Ascending aorta (tissue), 2 donors: ENCODE results near the gene ZKSCAN1. TPM values are rescaled to one million over a fixed set of nuclear protein-coding genes. Genes with fewer than 3 reads are reported as not detected.

ENCODE experiments used
- DNase-seq, 2 donors: peaks; one replicate each; pipeline ENCODE4 v3.0.0-alpha.2; 2019; ENCODE audit warnings: low spot score in 2 of 2
- H3K27ac ChIP-seq, 2 donors: fragments of 200-600 bp; sonication (generic); one replicate each; pipeline ENCODE4 v1.5.1; 2016 to 2017; ENCODE audit warnings: mild to moderate bottlenecking in 1 of 2
- H3K27me3 ChIP-seq: fragments of 200-600 bp; sonication (generic); one replicate; pipeline ENCODE4 v1.5.1; 2017
- H3K36me3 ChIP-seq, 2 donors: fragments of 200-600 bp; sonication (generic); one replicate each; pipeline ENCODE4 v1.5.1; 2016
- H3K4me1 ChIP-seq, 2 donors: fragments of 200-600 bp; sonication (generic); one replicate each; pipeline ENCODE4 v1.5.1; 2016 to 2017; ENCODE audit warnings: mild to moderate bottlenecking in 1 of 2
- H3K4me3 ChIP-seq, 2 donors: fragments of 200-600 bp; sonication (generic); one replicate each; pipeline ENCODE4 v1.5.1; 2016 to 2017; ENCODE audit warnings: mild to moderate bottlenecking in 1 of 2
- H3K9me3 ChIP-seq, 2 donors: fragments of 200-600 bp; sonication (generic); one replicate each; pipeline ENCODE4 v1.5.1; 2016
- intact Hi-C: fragments of 100-400 bp; cut with DNase I; formaldehyde crosslinking; loops from one replicate; pipeline ENCODE4 v1.15.1; 2023
- total RNA-seq: library from RNA; depleted of rRNA; stranded (reverse); fragments of >200 nt; gene quantifications from one replicate; pipeline ENCODE4 v1.1.0, GENCODE V29; 2016
- TF ChIP-seq, protein P1 (sequence below), 3 experiments: fragments of 200-600 bp in 2 of 3; fragments of 450-650 bp in 1 of 3; sonication (generic) in 2 of 3; IDR thresholded peaks; one replicate each; pipeline ENCODE4 v1.5.1; 2016 to 2019; ENCODE audit warnings: antibody characterized with exemption in 3 of 3, mild to moderate bottlenecking in 1 of 3, moderate library complexity in 1 of 3

The ZKSCAN1 gene
- total RNA-seq, 1 donor from 2014 or later, result 19.9 TPM

DNA sequence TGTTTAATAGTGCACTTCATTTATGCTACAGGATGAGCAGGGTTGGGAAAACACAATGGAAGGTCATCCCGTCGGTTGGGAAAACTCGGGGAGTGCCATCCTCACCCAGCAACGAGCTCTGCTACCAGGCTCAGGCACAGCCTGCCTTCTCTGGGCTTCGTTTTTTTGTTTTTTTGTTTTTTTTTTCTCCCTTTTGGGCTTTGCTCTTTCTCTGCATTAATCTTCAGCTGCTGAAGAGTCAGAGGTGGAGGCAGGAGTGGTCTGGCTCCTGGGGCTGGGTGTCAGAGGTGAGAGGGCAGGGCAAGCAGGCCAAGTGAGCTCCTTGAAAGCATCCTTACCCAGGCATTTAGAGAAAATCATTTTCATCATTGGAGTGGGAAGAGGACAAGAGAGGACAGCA is 54.6 kb downstream of the ZKSCAN1 start:
- Histone ChIP-seq H3K9me3 (peaks cover 19 to 21% of the 10 kb centered on the region in 2 donors), H3K27me3 (no peaks in the 10 kb centered on the region), H3K4me1 (no peaks in the 10 kb centered on the region), H3K27ac (no peak overlapping the region), H3K36me3 (peaks cover 66 to 70% of the 10 kb centered on the region in 2 donors), H3K4me3 (no peak overlapping the region)
- TF ChIP-seq, protein P1, sequence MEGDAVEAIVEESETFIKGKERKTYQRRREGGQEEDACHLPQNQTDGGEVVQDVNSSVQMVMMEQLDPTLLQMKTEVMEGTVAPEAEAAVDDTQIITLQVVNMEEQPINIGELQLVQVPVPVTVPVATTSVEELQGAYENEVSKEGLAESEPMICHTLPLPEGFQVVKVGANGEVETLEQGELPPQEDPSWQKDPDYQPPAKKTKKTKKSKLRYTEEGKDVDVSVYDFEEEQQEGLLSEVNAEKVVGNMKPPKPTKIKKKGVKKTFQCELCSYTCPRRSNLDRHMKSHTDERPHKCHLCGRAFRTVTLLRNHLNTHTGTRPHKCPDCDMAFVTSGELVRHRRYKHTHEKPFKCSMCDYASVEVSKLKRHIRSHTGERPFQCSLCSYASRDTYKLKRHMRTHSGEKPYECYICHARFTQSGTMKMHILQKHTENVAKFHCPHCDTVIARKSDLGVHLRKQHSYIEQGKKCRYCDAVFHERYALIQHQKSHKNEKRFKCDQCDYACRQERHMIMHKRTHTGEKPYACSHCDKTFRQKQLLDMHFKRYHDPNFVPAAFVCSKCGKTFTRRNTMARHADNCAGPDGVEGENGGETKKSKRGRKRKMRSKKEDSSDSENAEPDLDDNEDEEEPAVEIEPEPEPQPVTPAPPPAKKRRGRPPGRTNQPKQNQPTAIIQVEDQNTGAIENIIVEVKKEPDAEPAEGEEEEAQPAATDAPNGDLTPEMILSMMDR (IDR thresholded peaks at IDR 0.05), result no peak
- no peak for DNase-seq
- intact Hi-C loops, result no loop called here

- no peak for DNase-seq
- Histone ChIP-seq H3K4me1 (no peaks in the 10 kb centered on the region), H3K27ac (no peak overlapping the region), H3K27me3 (no peaks in the 10 kb centered on the region), H3K4me3 (no peak overlapping the region), H3K9me3 (peaks cover 19 to 21% of the 10 kb centered on the region in 2 donors), H3K36me3 (peaks cover 77 to 81% of the 10 kb centered on the region in 2 donors)
- intact Hi-C loops, result no loop called here
- TF ChIP-seq, protein P1 (IDR thresholded peaks at IDR 0.05), result no peak
Observed at GRCh38 chr7:100071018-100071723, 55.8 kb downstream of the ZKSCAN1 start.

DNA sequence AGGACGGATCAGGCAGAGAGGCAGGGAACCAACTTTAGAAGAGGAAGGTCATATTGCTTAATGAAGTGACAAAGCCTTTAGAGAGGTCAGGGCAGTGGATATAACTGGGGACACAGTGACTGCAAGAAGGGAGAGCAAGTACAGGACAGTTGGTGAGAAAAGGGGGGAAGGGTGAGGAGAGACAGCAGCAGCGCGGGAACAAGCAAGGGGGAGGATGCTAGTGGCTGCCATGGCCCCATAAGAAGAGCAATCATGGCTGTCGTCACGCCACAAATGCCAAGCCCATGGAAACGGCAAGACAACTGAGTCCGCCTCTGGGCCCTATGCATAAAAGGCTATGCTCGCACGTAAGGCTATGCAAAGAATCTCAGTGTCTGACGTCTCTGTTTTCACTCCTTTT is 57.1 kb downstream of the ZKSCAN1 start:
- DNase-seq, result no peak
- Histone ChIP-seq H3K36me3 (peaks cover 88 to 90% of the 10 kb centered on the region in 2 donors), H3K4me1 (no peaks in the 10 kb centered on the region), H3K9me3 (peaks cover 19 to 21% of the 10 kb centered on the region in 2 donors), H3K4me3 (no peak overlapping the region), H3K27ac (no peak overlapping the region), H3K27me3 (no peaks in the 10 kb centered on the region)
- intact Hi-C loops, result no loop called here
- TF ChIP-seq, protein P1 (IDR thresholded peaks at IDR 0.05), result no peak

GRCh38 chr7:100074841-100075240 is 59.4 kb downstream of the ZKSCAN1 start:
- Histone ChIP-seq H3K27ac (no peak overlapping the region), H3K36me3 (peaks cover 75 to 83% of the 10 kb centered on the region in 2 donors), H3K27me3 (no peaks in the 10 kb centered on the region), H3K4me3 (no peak overlapping the region), H3K9me3 (peaks cover 19 to 21% of the 10 kb centered on the region in 2 donors), H3K4me1 (peaks cover 0 to 7% of the 10 kb centered on the region in 2 donors)
- TF ChIP-seq, protein P1 (IDR thresholded peaks at IDR 0.05), result no peak
- no peak for DNase-seq
- intact Hi-C loops, result no loop called here

- peaks cover 69 to 80% of the 10 kb centered on the region in 2 donors for H3K36me3 ChIP-seq
Observed at GRCh38 chr7:100075418-100075817, 60.0 kb downstream of the ZKSCAN1 start.

More at GRCh38 chr7:100075418-100075817, 60.0 kb downstream of the ZKSCAN1 start:
- Histone ChIP-seq H3K27me3 (no peaks in the 10 kb centered on the region), H3K27ac (no peak overlapping the region), H3K9me3 (peaks cover 19 to 20% of the 10 kb centered on the region in 2 donors), H3K4me3 (no peak overlapping the region), H3K4me1 (peaks cover 0 to 12% of the 10 kb centered on the region in 2 donors)
- DNase-seq, result no peak
- intact Hi-C loops, result no loop called here
- TF ChIP-seq, protein P1 (IDR thresholded peaks at IDR 0.05), result no peak
